ENCODE data around the gene INSM1. TPM values are rescaled to one million over a fixed set of nuclear protein-coding genes. Genes with fewer than 3 reads are reported as not detected.
"Not testable (repeated sequence)": the region's sequence is repeated elsewhere in the genome, so short reads cannot be mapped to it uniquely, and the experiment has no call there.

The INSM1 gene
- total RNA-seq, 1 experiment from 2014 or later = not detected

- CTCF ChIA-PET = no interaction called here
- Mint-ChIP-seq H3K27ac (ENCODE audit: unreplicated experiment) (no peak overlapping the region), H3K36me3 (ENCODE audit: insufficient read depth, unreplicated experiment) (no peaks in the 10 kb centered on the region), H3K4me1 (ENCODE audit: low read depth, unreplicated experiment) (no peaks in the 10 kb centered on the region), H3K4me3 (ENCODE audit: low read depth, unreplicated experiment) (no peak overlapping the region), H3K9me3 (ENCODE audit: low read depth, unreplicated experiment) (no peaks in the 10 kb centered on the region), H3K27me3 (ENCODE audit: unreplicated experiment) (no peaks in the 10 kb centered on the region)
- no peak for TF ChIP-seq CTCF (IDR thresholded peaks at IDR 0.05; ENCODE audit: unreplicated experiment)
- DNase-seq = no peak
- no TSS peak for BruUV-seq (replicated peaks)
- intact Hi-C loops (cut with micrococcal nuclease; ENCODE audit: unreplicated experiment) = no loop called here
These were observed 26.5 kb upstream of the INSM1 start for GRCh38 chr20:20341371-20341770.

- Mint-ChIP-seq H3K36me3 (ENCODE audit: insufficient read depth, unreplicated experiment) (no peaks in the 10 kb centered on the region), H3K4me3 (ENCODE audit: low read depth, unreplicated experiment) (no peak overlapping the region), H3K4me1 (ENCODE audit: low read depth, unreplicated experiment) (no peaks in the 10 kb centered on the region), H3K27me3 (ENCODE audit: unreplicated experiment) (no peaks in the 10 kb centered on the region), H3K9me3 (ENCODE audit: low read depth, unreplicated experiment) (no peaks in the 10 kb centered on the region), H3K27ac (ENCODE audit: unreplicated experiment) (no peak overlapping the region)
- TF ChIP-seq CTCF (IDR thresholded peaks at IDR 0.05; ENCODE audit: unreplicated experiment) = no peak
- BruUV-seq (replicated peaks) = no TSS peak
- DNase-seq = no peak
- CTCF ChIA-PET = no interaction called here
- intact Hi-C loops (cut with micrococcal nuclease; ENCODE audit: unreplicated experiment) = no loop called here
These were observed 25.8 kb upstream of the INSM1 start for GRCh38 chr20:20342066-20342465.

- H3K4me3 Mint-ChIP-seq (ENCODE audit: low read depth, unreplicated experiment) = no peak overlapping the region
- no peak for TF ChIP-seq CTCF (IDR thresholded peaks at IDR 0.05; ENCODE audit: unreplicated experiment)
- H3K9me3 Mint-ChIP-seq (ENCODE audit: low read depth, unreplicated experiment) = no peaks in the 10 kb centered on the region
- BruUV-seq (replicated peaks) = no TSS peak
- intact Hi-C loops (cut with micrococcal nuclease; ENCODE audit: unreplicated experiment) = no loop called here
- H3K36me3 Mint-ChIP-seq (ENCODE audit: insufficient read depth, unreplicated experiment) = no peaks in the 10 kb centered on the region
- CTCF ChIA-PET = no interaction called here
- H3K27ac Mint-ChIP-seq (ENCODE audit: unreplicated experiment) = no peak overlapping the region
- DNase-seq = no peak
- no peaks in the 10 kb centered on the region for H3K27me3 Mint-ChIP-seq (ENCODE audit: unreplicated experiment)
- no peaks in the 10 kb centered on the region for H3K4me1 Mint-ChIP-seq (ENCODE audit: low read depth, unreplicated experiment)
These were observed 24.0 kb upstream of the INSM1 start for GRCh38 chr20:20343932-20344331.

GRCh38 chr20:20344476-20344875, 23.4 kb upstream of the INSM1 start:
- no peak overlapping the region for H3K27ac Mint-ChIP-seq (ENCODE audit: unreplicated experiment)
- BruUV-seq (replicated peaks) = no TSS peak
- DNase-seq = no peak
- H3K4me1 Mint-ChIP-seq (ENCODE audit: low read depth, unreplicated experiment) = no peaks in the 10 kb centered on the region
- intact Hi-C loops (cut with micrococcal nuclease; ENCODE audit: unreplicated experiment) = no loop called here
- CTCF ChIA-PET = no interaction called here
- H3K9me3 Mint-ChIP-seq (ENCODE audit: low read depth, unreplicated experiment) = no peaks in the 10 kb centered on the region
- H3K27me3 Mint-ChIP-seq (ENCODE audit: unreplicated experiment) = no peaks in the 10 kb centered on the region
- TF ChIP-seq CTCF (IDR thresholded peaks at IDR 0.05; ENCODE audit: unreplicated experiment) = no peak
- H3K36me3 Mint-ChIP-seq (ENCODE audit: insufficient read depth, unreplicated experiment) = no peaks in the 10 kb centered on the region
- no peak overlapping the region for H3K4me3 Mint-ChIP-seq (ENCODE audit: low read depth, unreplicated experiment)

GRCh38 chr20:20353576-20353975, 14.3 kb upstream of the INSM1 start:
- intact Hi-C loops (cut with micrococcal nuclease; ENCODE audit: unreplicated experiment) = no loop called here
- no TSS peak for BruUV-seq (replicated peaks)
- CTCF ChIA-PET = no interaction called here
- Mint-ChIP-seq H3K4me1 (ENCODE audit: low read depth, unreplicated experiment) (no peaks in the 10 kb centered on the region), H3K36me3 (ENCODE audit: insufficient read depth, unreplicated experiment) (no peaks in the 10 kb centered on the region), H3K9me3 (ENCODE audit: low read depth, unreplicated experiment) (no peaks in the 10 kb centered on the region), H3K27ac (ENCODE audit: unreplicated experiment) (no peak overlapping the region), H3K4me3 (ENCODE audit: low read depth, unreplicated experiment) (no peak overlapping the region), H3K27me3 (ENCODE audit: unreplicated experiment) (peaks cover 12% of the 10 kb centered on the region)
- DNase-seq = no peak
- no peak for TF ChIP-seq CTCF (IDR thresholded peaks at IDR 0.05; ENCODE audit: unreplicated experiment)

- H3K4me1 Mint-ChIP-seq (ENCODE audit: low read depth, unreplicated experiment); H3K4me3 Mint-ChIP-seq (ENCODE audit: low read depth, unreplicated experiment); BruUV-seq (replicated peaks); CTCF ChIA-PET; H3K36me3 Mint-ChIP-seq (ENCODE audit: insufficient read depth, unreplicated experiment); H3K27ac Mint-ChIP-seq (ENCODE audit: unreplicated experiment); intact Hi-C loops (cut with micrococcal nuclease; ENCODE audit: unreplicated experiment); DNase-seq; H3K9me3 Mint-ChIP-seq (ENCODE audit: low read depth, unreplicated experiment): not testable (repeated sequence)
- peaks cover 12% of the 10 kb centered on the region for H3K27me3 Mint-ChIP-seq (ENCODE audit: unreplicated experiment)
These were observed 12.4 kb upstream of the INSM1 start for GRCh38 chr20:20355503-20355902.

Data from Calu3 (cell line).